Vagina (tissue), 2 donors: ENCODE results near the gene DMRTC2. TPM values are rescaled to one million over a fixed set of nuclear protein-coding genes. Genes with fewer than 3 reads are reported as not detected.

ENCODE experiments used
- DNase-seq, 2 donors: peaks; one replicate each; pipeline ENCODE4 v3.0.0-alpha.2; 2017; ENCODE audit errors: extremely low spot score in 2 of 2
- H3K27ac ChIP-seq: fragments of 200-600 bp; sonication (generic); one replicate; pipeline ENCODE4 v1.5.1; 2019
- H3K27me3 ChIP-seq: fragments of 200-600 bp; sonication (generic); one replicate; pipeline ENCODE4 v1.5.1; 2019
- H3K36me3 ChIP-seq, 2 donors: fragments of 200-600 bp; sonication (generic); one replicate each; pipeline ENCODE4 v1.5.1; 2017 to 2019
- H3K4me1 ChIP-seq: fragments of 200-600 bp; sonication (generic); one replicate; pipeline ENCODE4 v1.5.1; 2019
- H3K4me3 ChIP-seq, 2 donors: fragments of 200-600 bp; sonication (generic); 1 replicate in 1 of 2; 2 replicates in 1 of 2; pipeline ENCODE4 v1.5.1; 2016 to 2019
- H3K9me3 ChIP-seq: fragments of 200-600 bp; sonication (generic); one replicate; pipeline ENCODE4 v1.5.1; 2019
- CTCF ChIP-seq, 3 experiments: fragments of 450-650 bp in 2 of 3; fragments of 200-600 bp in 1 of 3; sonication (generic) in 1 of 3; IDR thresholded peaks; one replicate each; pipeline ENCODE4 v1.5.1; 2017 to 2019; ENCODE audit warnings: antibody characterized with exemption in 3 of 3, mild to moderate bottlenecking in 2 of 3, moderate library complexity in 2 of 3
- POLR2A ChIP-seq, 2 donors: fragments of 450-650 bp; IDR thresholded peaks; one replicate each; pipeline ENCODE4 v1.6.1; 2017; ENCODE audit warnings: antibody characterized with exemption in 2 of 2, mild to moderate bottlenecking in 2 of 2, moderate library complexity in 2 of 2
- POLR2AphosphoS5 ChIP-seq, 2 donors: sonication (generic); formaldehyde crosslinking; IDR thresholded peaks; one replicate each; pipeline ENCODE4 v1.9.0; 2017; ENCODE audit warnings: antibody characterized with exemption in 2 of 2, mild to moderate bottlenecking in 2 of 2, low read depth in 1 of 2; ENCODE audit not compliant: insufficient read depth in 1 of 2
- intact Hi-C: fragments of 100-400 bp; cut with DNase I; formaldehyde crosslinking; loops from one replicate; pipeline ENCODE4 v1.15.1; 2023
- total RNA-seq: library from RNA; depleted of rRNA; stranded (reverse); fragments of >200 nt; gene quantifications from one replicate; pipeline ENCODE4 v1.2.3, GENCODE V29; 2016

Gene DMRTC2
- total RNA-seq, 1 donor from 2014 or later = not detected

- Histone ChIP-seq H3K4me1 (no peaks in the 10 kb centered on the region), H3K9me3 (no peaks in the 10 kb centered on the region), H3K36me3 (no peaks in the 10 kb centered on the region), H3K27ac (no peak overlapping the region), H3K4me3 (no peak overlapping the region), H3K27me3 (no peaks in the 10 kb centered on the region)
- TF ChIP-seq POLR2A (IDR thresholded peaks at IDR 0.05) (no peak), POLR2AphosphoS5 (IDR thresholded peaks at IDR 0.05; ENCODE audit: insufficient read depth in 1 of 2, low read depth in 1 of 2) (no peak), CTCF (IDR thresholded peaks at IDR 0.05) (no peak)
- intact Hi-C loops = no loop called here
- no peak for DNase-seq
Observed at GRCh38 chr19:41801792-41802211, 43.0 kb upstream of the DMRTC2 start.

GRCh38 chr19:41802770-41803169 is 42.1 kb upstream of the DMRTC2 start:
- Histone ChIP-seq H3K4me3 (no peak overlapping the region), H3K27me3 (no peaks in the 10 kb centered on the region), H3K27ac (no peak overlapping the region), H3K4me1 (no peaks in the 10 kb centered on the region), H3K9me3 (no peaks in the 10 kb centered on the region), H3K36me3 (no peaks in the 10 kb centered on the region)
- TF ChIP-seq CTCF (IDR thresholded peaks at IDR 0.05) (no peak), POLR2AphosphoS5 (IDR thresholded peaks at IDR 0.05; ENCODE audit: insufficient read depth in 1 of 2, low read depth in 1 of 2) (no peak), POLR2A (IDR thresholded peaks at IDR 0.05) (no peak)
- intact Hi-C loops = no loop called here
- DNase-seq = no peak

GRCh38 chr19:41804336-41804735 is 40.5 kb upstream of the DMRTC2 start:
- intact Hi-C loops = no loop called here
- Histone ChIP-seq H3K27ac (no peak overlapping the region), H3K9me3 (no peaks in the 10 kb centered on the region), H3K36me3 (no peaks in the 10 kb centered on the region), H3K4me1 (no peaks in the 10 kb centered on the region), H3K4me3 (no peak overlapping the region), H3K27me3 (no peaks in the 10 kb centered on the region)
- no peak for TF ChIP-seq POLR2A (IDR thresholded peaks at IDR 0.05)
- TF ChIP-seq CTCF (IDR thresholded peaks at IDR 0.05) = no peak
- TF ChIP-seq POLR2AphosphoS5 (IDR thresholded peaks at IDR 0.05; ENCODE audit: insufficient read depth in 1 of 2, low read depth in 1 of 2) = no peak
- DNase-seq = no peak

GRCh38 chr19:41807176-41807575 is 37.7 kb upstream of the DMRTC2 start:
- Histone ChIP-seq H3K4me3 (no peak overlapping the region), H3K27ac (no peak overlapping the region), H3K4me1 (no peaks in the 10 kb centered on the region), H3K9me3 (no peaks in the 10 kb centered on the region), H3K27me3 (no peaks in the 10 kb centered on the region), H3K36me3 (no peaks in the 10 kb centered on the region)
- no peak for DNase-seq
- intact Hi-C loops = no loop called here
- no peak for TF ChIP-seq POLR2AphosphoS5 (IDR thresholded peaks at IDR 0.05; ENCODE audit: insufficient read depth in 1 of 2, low read depth in 1 of 2)
- no peak for TF ChIP-seq CTCF (IDR thresholded peaks at IDR 0.05)
- no peak for TF ChIP-seq POLR2A (IDR thresholded peaks at IDR 0.05)

GRCh38 chr19:41808663-41809566 is 35.9 kb upstream of the DMRTC2 start:
- Histone ChIP-seq H3K36me3 (no peaks in the 10 kb centered on the region), H3K27ac (no peak overlapping the region), H3K4me3 (no peak overlapping the region), H3K4me1 (no peaks in the 10 kb centered on the region), H3K27me3 (no peaks in the 10 kb centered on the region), H3K9me3 (no peaks in the 10 kb centered on the region)
- TF ChIP-seq POLR2A (IDR thresholded peaks at IDR 0.05) (no peak), POLR2AphosphoS5 (IDR thresholded peaks at IDR 0.05; ENCODE audit: insufficient read depth in 1 of 2, low read depth in 1 of 2) (no peak), CTCF (IDR thresholded peaks at IDR 0.05) (no peak)
- intact Hi-C loops = no loop called here
- no peak for DNase-seq
